GM12872 (cell line): Measurements from ENCODE around the gene HOXB3.

ENCODE experiments used
- TF ChIP-seq, protein P1 (sequence below): IDR thresholded peaks from 3 replicates; pipeline ENCODE4 v1.5.1; 2011; ENCODE audit warnings: low read depth, mild to moderate bottlenecking, low read length, moderate library complexity; ENCODE audit not compliant: insufficient read depth

HOXB3 gene

DNA sequence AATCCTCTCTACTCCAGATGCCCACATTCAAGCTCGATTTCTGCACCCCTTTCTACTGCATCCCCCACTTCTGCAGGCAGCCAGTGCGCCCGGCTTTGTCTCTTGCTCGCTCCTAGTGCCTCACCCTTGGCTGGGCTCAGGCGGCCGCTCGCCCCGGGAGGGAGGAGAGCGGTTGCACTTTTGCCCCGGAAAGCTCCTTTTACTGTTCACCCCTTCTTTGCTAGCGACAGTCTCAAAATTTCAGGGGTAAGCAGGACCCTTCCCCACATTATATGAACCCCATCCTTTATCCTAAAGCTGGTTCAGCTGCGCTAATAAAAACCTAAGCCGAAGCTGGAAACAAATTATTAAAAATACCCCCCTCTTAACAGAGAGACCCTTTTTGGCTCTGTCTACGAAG lies 2.5 kb upstream of the HOXB3 start:
- TF ChIP-seq, protein P1, sequence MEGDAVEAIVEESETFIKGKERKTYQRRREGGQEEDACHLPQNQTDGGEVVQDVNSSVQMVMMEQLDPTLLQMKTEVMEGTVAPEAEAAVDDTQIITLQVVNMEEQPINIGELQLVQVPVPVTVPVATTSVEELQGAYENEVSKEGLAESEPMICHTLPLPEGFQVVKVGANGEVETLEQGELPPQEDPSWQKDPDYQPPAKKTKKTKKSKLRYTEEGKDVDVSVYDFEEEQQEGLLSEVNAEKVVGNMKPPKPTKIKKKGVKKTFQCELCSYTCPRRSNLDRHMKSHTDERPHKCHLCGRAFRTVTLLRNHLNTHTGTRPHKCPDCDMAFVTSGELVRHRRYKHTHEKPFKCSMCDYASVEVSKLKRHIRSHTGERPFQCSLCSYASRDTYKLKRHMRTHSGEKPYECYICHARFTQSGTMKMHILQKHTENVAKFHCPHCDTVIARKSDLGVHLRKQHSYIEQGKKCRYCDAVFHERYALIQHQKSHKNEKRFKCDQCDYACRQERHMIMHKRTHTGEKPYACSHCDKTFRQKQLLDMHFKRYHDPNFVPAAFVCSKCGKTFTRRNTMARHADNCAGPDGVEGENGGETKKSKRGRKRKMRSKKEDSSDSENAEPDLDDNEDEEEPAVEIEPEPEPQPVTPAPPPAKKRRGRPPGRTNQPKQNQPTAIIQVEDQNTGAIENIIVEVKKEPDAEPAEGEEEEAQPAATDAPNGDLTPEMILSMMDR, result no peak

DNA sequence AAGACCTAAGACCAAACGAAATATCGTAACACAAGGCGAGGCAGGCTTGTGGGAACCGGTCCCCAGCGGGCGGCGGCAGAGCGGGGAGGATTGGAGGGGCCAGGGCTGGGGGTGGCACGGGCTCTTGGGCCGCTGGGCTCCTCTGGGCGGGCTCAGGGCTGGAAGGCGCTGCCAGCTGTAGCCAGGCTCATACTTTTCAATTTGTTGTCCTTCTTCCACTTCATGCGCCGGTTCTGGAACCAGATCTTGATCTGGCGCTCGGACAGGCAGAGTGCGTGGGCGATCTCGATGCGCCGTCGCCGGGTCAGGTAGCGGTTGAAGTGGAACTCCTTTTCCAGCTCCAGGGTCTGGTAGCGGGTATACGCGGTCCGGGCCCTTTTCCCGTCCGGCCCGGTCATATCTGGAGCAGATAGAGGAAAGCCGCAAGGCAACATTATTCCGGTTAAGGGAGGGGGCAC lies 2.0 kb upstream of the HOXB3 start:
- TF ChIP-seq, protein P1, result no peak

DNA sequence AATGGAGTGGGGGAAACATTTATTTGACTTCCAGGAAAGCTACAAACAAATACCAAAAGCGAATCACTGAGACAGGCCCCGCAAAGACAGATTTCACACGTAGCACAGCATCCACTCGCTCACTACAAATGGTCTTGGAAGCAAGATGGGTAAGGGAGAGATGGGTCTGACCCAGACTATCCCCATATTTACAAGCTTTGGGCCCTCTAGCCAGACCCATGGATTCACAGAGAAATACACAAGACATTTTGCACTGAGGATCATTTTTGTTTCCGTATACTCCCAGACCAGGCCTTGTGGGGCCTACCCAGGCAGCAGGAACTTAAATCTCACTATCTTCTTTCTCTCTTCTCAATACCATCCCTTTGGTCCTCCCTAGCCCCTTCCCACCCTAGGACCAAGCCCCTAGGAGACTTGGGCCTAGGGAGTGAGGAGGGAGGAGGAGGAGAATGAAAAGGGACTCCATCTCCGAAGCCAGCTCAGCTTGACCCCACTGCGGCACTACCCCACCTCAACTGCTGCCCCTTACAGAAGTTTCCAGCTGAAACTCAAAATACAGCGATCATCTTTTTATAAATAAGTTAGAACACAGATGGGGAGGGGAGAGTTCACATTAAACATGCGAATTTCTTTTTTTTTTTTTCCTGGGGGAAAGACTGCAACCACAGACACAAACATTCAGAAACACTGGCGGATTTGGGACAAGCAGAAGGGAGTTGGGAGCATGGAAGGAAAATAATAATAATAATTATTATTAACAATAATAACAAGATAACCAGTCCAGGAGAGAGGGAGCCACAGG lies 1.4 kb upstream of the HOXB3 start:
- TF ChIP-seq, protein P1, result no peak

DNA sequence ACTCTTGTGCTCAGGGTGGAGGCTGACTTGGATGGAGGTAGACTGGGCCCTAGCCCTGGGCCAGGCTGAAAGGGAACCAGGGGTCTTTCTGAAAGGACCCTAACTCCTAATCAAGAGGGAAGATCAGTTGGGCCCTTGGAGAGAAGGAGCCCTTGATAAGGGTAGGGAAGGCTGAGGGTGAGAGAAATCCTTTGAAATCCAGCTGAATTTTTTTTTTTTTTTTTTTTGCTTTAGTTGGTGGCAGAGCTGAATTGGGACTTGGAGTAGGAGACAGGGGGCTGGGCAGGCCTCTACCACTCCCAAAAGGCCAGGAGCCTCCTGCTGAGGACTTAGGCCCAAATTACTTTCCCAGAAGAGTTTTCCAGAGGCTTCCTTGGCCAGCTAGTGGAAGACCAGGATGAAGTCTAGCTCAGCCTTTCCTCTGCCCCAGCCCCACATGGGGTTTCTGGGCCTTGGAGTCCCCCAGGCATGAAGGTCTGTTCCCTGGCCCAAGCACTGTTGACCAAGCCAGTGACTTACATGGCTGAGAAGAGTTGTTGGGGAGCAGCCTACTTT lies 643 bp upstream of the HOXB3 start:
- TF ChIP-seq, protein P1, result no peak

DNA sequence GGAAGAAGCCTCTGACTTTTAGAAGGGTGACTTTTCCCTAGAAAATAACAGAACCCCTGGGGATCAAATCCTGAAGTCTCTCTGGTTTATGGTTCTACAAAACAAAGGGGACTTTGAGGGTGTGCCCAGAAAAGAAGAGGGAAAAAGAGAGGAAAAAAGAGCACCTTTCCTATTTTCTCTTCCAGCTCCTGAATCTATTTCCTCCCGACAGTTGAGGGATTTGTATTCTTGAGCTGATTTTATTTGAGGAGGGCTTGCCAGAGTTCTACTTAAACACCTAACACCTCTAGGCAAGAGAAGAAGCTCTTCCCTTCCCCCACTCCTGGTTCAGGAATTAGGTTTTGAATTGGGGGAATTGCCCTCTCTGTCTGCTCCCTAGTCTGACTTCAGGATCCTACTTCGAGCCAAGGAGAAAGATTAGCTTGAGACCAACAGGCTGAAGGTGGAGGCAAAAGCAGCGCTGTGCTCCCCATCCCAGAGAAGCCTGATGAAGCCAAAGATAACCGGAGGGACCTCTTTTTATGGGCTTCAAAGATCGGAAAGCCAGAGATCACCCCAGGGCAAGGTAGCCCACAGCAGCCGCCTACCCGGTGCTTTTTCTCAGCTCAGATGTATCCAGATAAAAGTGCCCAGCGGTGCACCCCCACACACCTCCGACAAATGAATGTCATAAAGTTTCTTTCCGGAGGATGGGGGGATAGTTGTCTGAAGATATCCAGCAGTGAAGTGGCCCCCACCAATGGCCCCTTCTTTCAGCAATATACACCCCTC lies 796 bp downstream of the HOXB3 start:
- TF ChIP-seq, protein P1, result no peak

DNA sequence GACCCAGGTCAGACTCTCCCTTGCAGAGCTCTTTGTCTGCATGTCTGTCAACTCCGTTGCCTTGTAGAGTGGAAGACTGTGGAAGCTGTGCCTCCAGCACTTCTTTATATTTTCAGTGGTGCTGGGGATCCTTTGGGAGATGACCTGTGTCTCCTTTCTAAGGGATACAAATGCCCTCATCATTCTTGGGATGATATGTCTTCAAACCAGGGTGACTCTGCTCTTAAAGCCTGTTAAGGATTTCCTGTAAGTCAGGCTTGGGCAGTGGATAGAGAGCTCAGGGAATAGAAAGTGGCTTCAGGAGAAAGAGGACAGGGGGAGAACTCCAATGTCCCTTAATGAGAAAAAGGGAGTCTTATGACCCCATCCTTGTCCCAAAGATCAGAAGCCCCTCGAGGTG lies 1.5 kb downstream of the HOXB3 start:
- TF ChIP-seq, protein P1, result no peak

DNA sequence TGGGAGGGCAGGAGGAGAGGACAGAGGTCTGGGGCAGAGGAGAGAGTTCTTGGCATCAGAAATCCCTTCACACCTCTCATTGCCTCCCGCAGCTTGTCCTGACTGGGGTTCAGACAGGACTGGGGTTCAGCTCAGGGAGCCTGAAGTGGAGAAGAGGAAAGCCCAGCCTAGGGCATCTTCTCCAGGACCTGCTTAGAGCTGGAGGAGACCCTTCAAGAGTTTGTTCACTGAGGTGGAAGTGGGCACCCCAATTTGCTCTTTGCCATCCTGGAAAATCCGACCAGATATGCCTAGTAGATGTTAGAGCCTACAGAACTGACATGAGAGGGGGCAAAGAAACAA lies 2.0 kb downstream of the HOXB3 start:
- TF ChIP-seq, protein P1, result no peak
